ENCODE data around the gene PDE4D. TPM values are rescaled to one million over a fixed set of nuclear protein-coding genes. Genes with fewer than 3 reads are reported as not detected.
A peak's percentile ranks its signal among the peaks of the same experiment; 100 is the strongest.

Gene PDE4D
- total and polyA plus RNA-seq, 4 donors = 12.8 to 167 (median 44.5) TPM

DNA sequence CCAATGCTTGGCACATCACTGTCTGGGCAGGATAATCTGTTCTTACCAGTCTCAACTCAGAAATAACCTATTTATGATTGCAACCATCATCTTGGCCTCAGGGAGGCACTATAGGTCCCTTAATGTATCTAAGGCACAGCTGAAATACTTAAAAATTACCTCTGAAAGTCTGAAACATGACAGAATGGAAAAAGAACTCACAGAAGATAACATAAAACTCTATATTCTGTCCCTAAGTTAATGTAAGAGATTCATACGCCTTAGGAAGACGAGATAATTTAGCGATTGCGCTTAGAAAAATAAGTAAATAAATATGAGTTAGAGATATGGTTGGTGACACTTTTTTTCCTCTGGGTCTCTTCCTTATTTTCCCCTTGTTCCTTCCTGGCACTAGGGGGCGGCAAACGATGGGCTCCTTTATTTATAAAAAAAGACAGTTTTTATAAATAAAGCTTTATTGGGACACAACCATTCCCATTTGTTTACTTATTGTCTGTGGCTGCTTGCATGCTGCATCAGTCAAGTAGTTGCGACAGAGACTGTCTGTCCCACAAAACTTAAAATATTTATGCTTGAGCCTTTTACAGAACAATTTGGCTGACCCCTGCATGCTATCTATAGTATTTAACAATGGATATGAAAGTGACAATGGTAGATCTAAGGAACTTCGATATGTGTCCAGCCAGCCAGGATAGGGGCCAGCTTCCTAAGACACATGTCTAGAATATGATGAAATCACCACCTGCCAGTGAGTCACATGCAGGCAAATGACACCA, 79.6 kb downstream of the PDE4D start:
- H3K9me3 ChIP-seq (ENCODE audit: control insufficient read depth in 4 of 4, insufficient read depth in 3 of 4, low read length in 3 of 4) = no peaks in the 10 kb centered on the region
- H3K36me3 ChIP-seq (ENCODE audit: control insufficient read depth in 4 of 4, insufficient read depth in 4 of 4, low read length in 4 of 4) = no peaks in the 10 kb centered on the region
- 24 to 36% methylated on average over 8 of the region's 8 CpGs for WGBS, 2 donors
- H3K9ac ChIP-seq (ENCODE audit: insufficient read depth in 1 of 2, low read length in 2 of 2) = no peak overlapping the region
- peaks cover 0 to 3% (median 0%) of the 10 kb centered on the region in 3 donors for H3K27me3 ChIP-seq (ENCODE audit: control insufficient read depth in 3 of 3, insufficient read depth in 3 of 3, low read length in 2 of 3)
- no peak overlapping the region for H3K27ac ChIP-seq (ENCODE audit: low read depth in 1 of 2, low read length in 1 of 2)
- ATAC-seq (ENCODE audit: insufficient read depth, low FRiP score) = peak; percentile 59
- peak; percentile 47 to 78 (median 71) for DNase-seq
- H3K4me1 ChIP-seq (ENCODE audit: control insufficient read depth in 5 of 5, insufficient read depth in 5 of 5, low read length in 5 of 5) = no peaks in the 10 kb centered on the region
- TF ChIP-seq CTCF (IDR thresholded peaks at IDR 0.05; ENCODE audit: control extremely low read depth, extremely low read depth) = no peak
- H3K4me3 ChIP-seq = no peak overlapping the region

DNA sequence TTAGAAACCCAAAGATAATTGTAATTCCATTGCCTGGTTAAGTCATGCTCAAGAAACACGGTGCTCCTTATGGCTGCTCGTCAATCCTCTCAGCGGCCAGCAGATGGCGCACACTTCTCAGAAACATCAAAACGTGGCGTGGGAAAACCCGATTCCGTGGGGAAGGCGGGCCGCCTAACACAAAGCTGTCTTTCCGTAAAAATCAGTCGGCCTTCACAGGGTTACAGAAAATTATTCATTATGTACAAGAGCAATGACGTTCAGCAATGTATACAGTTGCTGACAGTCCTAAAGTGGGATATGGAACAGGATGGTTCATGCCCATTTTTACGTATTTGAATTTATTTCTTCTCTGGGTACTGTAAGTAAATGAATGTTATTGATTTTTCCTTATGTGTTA, 83.5 kb downstream of the PDE4D start:
- DNase-seq (peak; percentile 73 to 85 (median 83)), ATAC-seq (ENCODE audit: insufficient read depth, low FRiP score) (peak; percentile 70)
- no peaks in the 10 kb centered on the region for H3K9me3 ChIP-seq (ENCODE audit: control insufficient read depth in 4 of 4, insufficient read depth in 3 of 4, low read length in 3 of 4)
- H3K4me1 ChIP-seq (ENCODE audit: control insufficient read depth in 5 of 5, insufficient read depth in 5 of 5, low read length in 5 of 5) = no peaks in the 10 kb centered on the region
- 5% methylated on average over 14 of the region's 14 CpGs for WGBS, 2 donors
- H3K27me3 ChIP-seq (ENCODE audit: control insufficient read depth in 3 of 3, insufficient read depth in 3 of 3, low read length in 2 of 3) = peaks cover 0 to 3% (median 0%) of the 10 kb centered on the region in 3 donors
- no peak overlapping the region for H3K4me3 ChIP-seq
- H3K27ac ChIP-seq (ENCODE audit: low read depth in 1 of 2, low read length in 1 of 2) = no peak overlapping the region
- no peaks in the 10 kb centered on the region for H3K36me3 ChIP-seq (ENCODE audit: control insufficient read depth in 4 of 4, insufficient read depth in 4 of 4, low read length in 4 of 4)
- peak; percentile 77 for TF ChIP-seq CTCF (IDR thresholded peaks at IDR 0.05; ENCODE audit: control extremely low read depth, extremely low read depth)
- peak overlapping the region in 1 of 2 donors; percentile 75 for H3K9ac ChIP-seq (ENCODE audit: insufficient read depth in 1 of 2, low read length in 2 of 2)

GRCh38 chr5:59807806-59808205, 85.7 kb downstream of the PDE4D start:
- Histone ChIP-seq H3K4me3 (no peak overlapping the region), H3K27me3 (ENCODE audit: control insufficient read depth in 3 of 3, insufficient read depth in 3 of 3, low read length in 2 of 3) (peaks cover 0 to 3% (median 0%) of the 10 kb centered on the region in 3 donors), H3K9ac (ENCODE audit: insufficient read depth in 1 of 2, low read length in 2 of 2) (no peak overlapping the region), H3K9me3 (ENCODE audit: control insufficient read depth in 4 of 4, insufficient read depth in 3 of 4, low read length in 3 of 4) (no peaks in the 10 kb centered on the region), H3K4me1 (ENCODE audit: control insufficient read depth in 5 of 5, insufficient read depth in 5 of 5, low read length in 5 of 5) (no peaks in the 10 kb centered on the region), H3K27ac (ENCODE audit: low read depth in 1 of 2, low read length in 1 of 2) (no peak overlapping the region), H3K36me3 (ENCODE audit: control insufficient read depth in 4 of 4, insufficient read depth in 4 of 4, low read length in 4 of 4) (no peaks in the 10 kb centered on the region)
- DNase-seq (no peak), ATAC-seq (ENCODE audit: insufficient read depth, low FRiP score) (no peak)
- no peak for TF ChIP-seq CTCF (IDR thresholded peaks at IDR 0.05; ENCODE audit: control extremely low read depth, extremely low read depth)
- WGBS, 2 donors = 56 to 76% methylated on average over 3 of the region's 3 CpGs

All from lung (tissue), 12 donors.